HG03558 (cell line): Measurements from ENCODE around the gene INPPL1.
"Not testable (repeated sequence)": the region's sequence is repeated elsewhere in the genome, so short reads cannot be mapped to it uniquely, and the experiment has no call there.

Experiments
- ATAC-seq: cut with Tn5 transposase; IDR thresholded peaks from one replicate; pipeline ENCODE4 v1.9.1; 2021; ENCODE audit warnings: moderate number of reproducible peaks; ENCODE audit not compliant: unreplicated experiment; ENCODE audit errors: extremely low read depth

Gene INPPL1

GRCh38 chr11:72224564-72225410, at the start of gene INPPL1:
INPPL1 (plus strand) TSS chr11:72224767; CDS start chr11:72224985, 218 bp downstream.
- no peak for ATAC-seq

DNA sequence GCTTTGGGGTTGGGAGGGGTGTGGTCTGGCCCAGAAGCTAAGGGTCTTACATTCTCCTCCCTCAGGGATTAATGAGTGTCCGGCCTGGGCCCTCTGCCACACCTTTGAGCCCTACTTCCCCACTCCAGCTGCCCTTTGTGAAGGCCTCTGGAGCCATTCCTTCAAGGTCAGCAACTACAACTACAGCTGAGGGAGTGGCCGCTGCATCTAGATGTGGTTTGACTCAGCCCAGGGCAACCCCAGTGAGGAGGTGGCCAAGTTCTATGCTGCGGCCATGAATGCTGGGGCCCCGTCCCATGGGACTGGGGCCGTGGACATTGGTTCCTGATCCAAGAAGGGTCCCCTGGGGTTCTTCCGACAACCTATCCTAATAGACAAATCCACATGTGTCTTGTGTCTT, 46.9 kb upstream of the INPPL1 start:
- no peak for ATAC-seq

DNA sequence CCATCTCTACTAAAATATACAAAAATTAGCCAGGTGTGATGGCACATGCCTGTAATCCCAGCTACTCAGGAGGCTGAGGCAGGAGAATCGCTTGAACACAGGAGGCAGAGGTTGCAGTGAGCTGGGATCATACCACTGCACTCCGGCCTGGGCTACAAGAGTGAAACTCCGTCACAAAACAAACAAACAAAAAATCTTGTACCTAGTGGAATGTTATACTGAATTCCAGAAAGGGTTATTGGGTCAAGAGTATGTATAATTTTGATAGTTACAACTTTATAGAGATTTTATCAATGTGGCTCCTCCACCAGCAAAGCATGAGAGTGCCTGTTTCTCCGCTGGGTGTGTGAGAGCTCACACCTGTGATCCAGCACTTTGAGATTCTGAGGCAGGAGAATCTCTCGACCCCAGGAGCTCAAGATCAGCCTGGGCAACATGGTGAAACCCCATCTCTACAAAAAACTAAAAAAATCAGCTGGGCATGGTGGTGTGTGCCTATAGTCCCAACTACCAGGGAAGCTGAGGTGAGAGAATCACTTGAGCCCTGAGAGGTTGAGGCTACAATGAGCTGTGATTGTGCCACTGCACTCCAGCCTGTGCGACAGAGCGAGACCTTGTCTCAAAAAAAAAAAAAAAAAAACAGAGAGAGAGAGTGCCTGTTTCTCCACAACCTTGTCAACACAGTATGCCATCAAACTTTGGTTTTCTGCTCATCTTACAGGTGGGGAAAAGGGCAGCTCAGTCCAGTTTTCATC, 45.3 kb upstream of the INPPL1 start:
- ATAC-seq, result no peak

- ATAC-seq, result no peak
Observed at GRCh38 chr11:72179804-72180396, 44.7 kb upstream of the INPPL1 start.

DNA sequence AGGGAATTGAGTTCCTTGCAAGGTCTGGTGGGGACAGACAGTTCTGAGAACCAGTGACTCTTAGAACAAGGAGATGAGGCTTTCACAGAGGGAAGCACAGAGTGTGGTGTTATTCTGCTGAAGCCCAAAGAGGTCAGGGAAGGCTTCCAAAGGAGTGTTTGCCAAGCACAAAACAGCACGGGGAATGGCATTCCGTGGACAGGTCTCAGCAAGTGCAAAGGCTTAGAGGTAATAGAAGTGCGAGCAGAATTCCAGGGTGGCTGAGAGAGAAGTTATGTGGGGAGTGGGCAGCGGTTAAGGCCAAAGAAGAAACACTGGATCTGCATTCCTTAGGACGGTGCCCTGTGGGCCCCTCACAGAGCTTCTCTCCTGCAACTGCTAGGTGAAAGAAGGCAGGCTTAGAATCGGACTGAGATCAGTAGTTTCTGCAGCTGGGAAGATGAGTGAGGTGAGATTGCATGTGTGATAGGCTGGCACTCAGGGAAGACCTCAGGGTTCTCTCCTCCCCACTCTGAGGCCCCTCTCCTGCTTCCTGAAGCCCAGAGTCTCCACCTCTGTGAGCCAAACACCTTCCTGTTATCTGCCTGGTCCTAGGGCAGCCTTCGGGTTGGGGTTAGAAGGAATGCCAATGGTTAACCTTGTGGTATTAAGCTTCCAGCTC, 43.5 kb upstream of the INPPL1 start:
- not testable (repeated sequence) for ATAC-seq

- not testable (repeated sequence) for ATAC-seq
Observed at GRCh38 chr11:72181553-72181958, 43.0 kb upstream of the INPPL1 start.

DNA sequence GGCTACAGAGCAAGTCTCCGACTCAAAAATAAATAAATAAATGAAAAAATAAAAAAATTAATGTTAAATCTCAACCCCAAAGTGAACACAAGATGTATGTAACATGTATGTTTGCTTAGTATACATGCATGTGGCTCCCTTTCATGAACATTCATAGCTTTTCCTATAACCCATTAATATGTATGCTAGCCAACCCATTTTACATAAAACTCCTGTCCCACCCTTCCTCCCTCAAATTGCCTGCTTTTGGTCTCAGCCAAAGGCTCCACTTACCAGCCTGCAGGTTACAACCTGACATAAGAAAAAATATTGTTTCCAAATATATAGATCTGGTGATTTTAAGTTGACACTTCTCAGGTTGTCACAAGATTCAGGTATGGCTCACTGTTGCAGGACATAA, 36.3 kb upstream of the INPPL1 start:
- ATAC-seq, result no peak

DNA sequence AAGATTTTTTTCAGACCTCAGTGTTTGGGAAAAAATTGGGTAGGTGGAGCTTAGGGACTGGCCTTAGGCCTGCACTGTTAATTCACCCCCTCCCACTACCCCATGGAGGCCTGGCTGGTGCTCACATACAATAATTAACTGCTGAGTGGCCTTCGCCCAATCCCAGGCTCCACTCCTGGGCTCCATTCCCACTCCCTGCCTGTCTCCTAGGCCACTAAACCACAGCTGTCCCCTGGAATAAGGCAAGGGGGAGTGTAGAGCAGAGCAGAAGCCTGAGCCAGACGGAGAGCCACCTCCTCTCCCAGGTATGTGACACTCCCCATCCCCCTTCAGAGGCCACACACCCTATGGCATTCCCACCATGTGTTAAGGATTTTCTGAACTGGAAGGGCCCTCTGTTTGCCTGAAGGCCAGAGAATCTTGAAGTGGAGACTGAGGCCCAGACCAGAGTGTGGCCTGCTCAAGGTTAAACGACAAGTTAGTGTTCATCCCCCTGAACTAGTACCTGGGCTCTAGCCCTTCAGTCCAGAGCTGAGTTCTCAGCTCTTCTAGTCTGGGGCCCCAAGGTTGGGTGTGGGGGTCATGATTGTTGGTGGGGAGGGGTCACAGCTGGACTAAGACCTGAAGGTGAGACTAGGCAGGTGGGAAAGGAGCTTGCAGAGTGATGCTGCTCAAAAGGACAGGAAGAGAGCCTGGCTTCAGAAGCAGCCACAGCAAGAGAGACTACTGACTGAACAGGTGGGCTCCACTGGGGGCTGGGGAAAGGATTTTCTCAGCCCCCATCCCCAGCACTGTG, 34.9 kb upstream of the INPPL1 start:
- ATAC-seq, result no peak

DNA sequence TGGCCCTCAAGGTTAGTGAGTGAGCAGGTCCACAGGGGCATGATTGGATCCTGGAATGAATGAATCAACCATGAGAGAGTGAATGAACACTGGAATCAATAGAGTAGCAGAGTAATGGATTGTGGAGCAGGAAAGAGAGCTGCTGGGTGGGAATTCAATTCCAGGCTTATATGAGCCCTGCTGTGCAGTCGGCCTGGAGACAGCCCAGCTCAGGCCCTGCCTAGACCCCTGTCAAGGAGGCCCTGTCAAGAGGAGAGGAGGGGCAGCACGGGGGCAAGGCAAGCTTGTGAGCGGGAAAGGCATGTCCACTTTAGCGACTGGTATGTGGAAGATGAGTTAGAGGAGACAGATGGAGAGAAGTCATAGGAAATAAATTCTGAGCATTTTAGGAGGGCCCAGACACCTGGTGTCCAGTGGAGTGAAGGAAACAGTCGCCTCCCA, 33.9 kb upstream of the INPPL1 start:
- ATAC-seq, result no peak

DNA sequence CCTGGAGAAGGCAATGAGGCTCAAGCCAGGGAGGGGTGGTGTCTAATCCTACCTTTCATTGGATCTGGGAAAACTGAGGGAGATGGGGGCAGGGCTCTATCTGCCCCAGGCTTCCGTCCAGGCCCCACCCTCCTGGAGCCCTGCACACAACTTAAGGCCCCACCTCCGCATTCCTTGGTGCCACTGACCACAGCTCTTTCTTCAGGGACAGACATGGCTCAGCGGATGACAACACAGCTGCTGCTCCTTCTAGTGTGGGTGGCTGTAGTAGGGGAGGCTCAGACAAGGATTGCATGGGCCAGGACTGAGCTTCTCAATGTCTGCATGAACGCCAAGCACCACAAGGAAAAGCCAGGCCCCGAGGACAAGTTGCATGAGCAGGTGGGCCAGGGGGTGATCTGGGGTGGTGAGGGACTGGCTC, 32.6 kb upstream of the INPPL1 start, which contains the start of gene FOLR1:
FOLR1 (plus strand) TSS at position 180 of the 421 bp plus-strand sequence; CDS start at position 214, 34 bp downstream.
- no peak for ATAC-seq

DNA sequence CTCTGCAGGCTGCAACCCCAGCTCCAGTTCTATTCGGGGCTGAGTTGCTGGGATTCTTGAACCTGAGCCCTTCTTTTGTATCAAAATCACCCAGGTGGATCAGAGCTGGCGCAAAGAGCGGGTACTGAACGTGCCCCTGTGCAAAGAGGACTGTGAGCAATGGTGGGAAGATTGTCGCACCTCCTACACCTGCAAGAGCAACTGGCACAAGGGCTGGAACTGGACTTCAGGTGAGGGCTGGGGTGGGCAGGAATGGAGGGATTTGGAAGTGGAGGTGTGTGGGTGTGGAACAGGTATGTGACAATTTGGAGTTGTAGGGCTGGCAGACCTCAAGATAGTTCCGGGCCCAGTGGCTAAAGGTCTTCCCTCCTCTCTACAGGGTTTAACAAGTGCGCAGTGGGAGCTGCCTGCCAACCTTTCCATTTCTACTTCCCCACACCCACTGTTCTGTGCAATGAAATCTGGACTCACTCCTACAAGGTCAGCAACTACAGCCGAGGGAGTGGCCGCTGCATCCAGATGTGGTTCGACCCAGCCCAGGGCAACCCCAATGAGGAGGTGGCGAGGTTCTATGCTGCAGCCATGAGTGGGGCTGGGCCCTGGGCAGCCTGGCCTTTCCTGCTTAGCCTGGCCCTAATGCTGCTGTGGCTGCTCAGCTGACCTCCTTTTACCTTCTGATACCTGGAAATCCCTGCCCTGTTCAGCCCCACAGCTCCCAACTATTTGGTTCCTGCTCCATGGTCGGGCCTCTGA, 28.9 kb upstream of the INPPL1 start:
- ATAC-seq, result no peak

GRCh38 chr11:72201445-72201844, 23.1 kb upstream of the INPPL1 start:
- ATAC-seq, result not testable (repeated sequence)

DNA sequence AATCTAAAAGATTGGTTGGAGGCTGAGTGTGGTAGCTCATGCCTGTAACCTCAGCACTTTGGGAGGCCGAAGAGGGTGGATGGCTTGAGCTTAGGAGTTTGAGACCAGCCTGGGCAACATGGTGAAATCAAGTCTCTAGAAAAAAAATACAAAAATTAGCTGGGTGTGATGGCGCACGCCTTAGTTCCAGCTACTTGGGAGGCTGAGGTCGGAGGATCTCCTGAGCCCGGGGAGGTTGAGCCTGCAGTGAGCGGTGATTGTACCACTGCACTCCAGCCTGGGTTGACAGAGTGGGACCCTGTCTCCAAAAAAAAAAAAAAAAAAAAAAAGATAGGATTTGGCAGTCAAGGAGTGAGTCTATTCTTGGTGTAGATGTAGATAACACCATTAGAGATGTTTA, 22.0 kb upstream of the INPPL1 start:
- no peak for ATAC-seq

- no peak for ATAC-seq
Observed at GRCh38 chr11:72203163-72203562, 21.4 kb upstream of the INPPL1 start.

GRCh38 chr11:72204886-72205285, 19.7 kb upstream of the INPPL1 start:
- no peak for ATAC-seq

GRCh38 chr11:72206794-72207193, 17.8 kb upstream of the INPPL1 start:
- not testable (repeated sequence) for ATAC-seq

- no peak for ATAC-seq
Observed at GRCh38 chr11:72208281-72208680, 16.3 kb upstream of the INPPL1 start.

GRCh38 chr11:72209101-72209500, 15.5 kb upstream of the INPPL1 start:
- no peak for ATAC-seq

DNA sequence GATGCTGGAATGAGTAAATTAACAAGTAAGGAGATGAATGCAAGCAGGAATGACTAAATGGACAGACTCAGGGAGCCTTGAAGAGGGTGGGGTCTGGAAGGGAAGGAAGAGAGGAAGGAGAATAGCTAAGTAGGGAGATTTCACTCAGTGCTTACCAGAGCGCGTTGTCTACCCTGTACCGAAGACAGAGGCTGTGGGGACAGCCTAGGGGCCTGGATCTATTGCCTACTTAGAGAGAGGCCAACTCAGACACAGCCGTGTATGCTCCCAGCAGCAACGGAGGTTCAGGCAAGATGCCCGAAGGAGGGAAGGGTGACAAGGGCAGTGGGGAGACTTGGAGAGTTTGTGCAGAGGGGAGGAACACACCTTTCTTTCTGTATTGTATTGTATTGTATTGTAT, 7.9 kb upstream of the INPPL1 start, which contains the start of gene FOLR2:
FOLR2 (plus strand) TSS at position 157 of the 400 bp plus-strand sequence. CDS start 1,791 bp downstream, outside the sequence.
- ATAC-seq, result no peak
